ENCODE measurements around the gene KCTD10. TPM values are rescaled to one million over a fixed set of nuclear protein-coding genes. Genes with fewer than 3 reads are reported as not detected.

Gene KCTD10
- total and polyA plus RNA-seq, 2 donors, result 8.9 to 17.5 TPM

DNA sequence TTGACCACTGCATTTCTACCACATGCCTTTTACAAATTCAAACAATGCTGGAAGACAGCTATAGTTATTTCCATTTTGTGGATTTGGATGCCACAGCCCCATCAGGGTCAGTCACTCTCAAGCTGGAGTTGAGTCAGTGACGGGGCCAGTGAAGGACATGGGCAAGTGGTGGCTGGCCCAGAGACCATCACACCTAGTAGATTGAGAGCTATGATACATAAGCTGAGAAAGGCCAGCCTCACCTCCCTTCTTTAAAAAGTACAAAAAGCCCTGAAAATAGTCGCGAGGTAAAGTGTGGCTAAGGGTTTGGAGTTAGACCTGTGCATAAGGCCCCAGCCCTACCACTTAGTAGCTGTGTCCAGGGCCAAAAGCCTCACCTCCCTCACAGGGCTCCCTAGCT, 4.1 kb downstream of the KCTD10 start:
- H3K36me3 ChIP-seq (ENCODE audit: control insufficient read depth in 2 of 2, insufficient read depth in 2 of 2, low read length in 1 of 2), result peaks cover 11 to 18% of the 10 kb centered on the region in 2 donors
- 97% methylated on average over 3 of the region's 3 CpGs for WGBS
- H3K4me3 ChIP-seq (ENCODE audit: low read length in 2 of 2), result no peak overlapping the region
- no peak for DNase-seq (ENCODE audit: low read depth in 6 of 9, low spot score in 9 of 9)
- H3K27ac ChIP-seq (ENCODE audit: low read depth in 1 of 2, low read length in 1 of 2), result no peak overlapping the region
- peaks cover 8 to 12% of the 10 kb centered on the region in 2 donors for H3K4me1 ChIP-seq (ENCODE audit: control insufficient read depth in 2 of 2, insufficient read depth in 2 of 2, low read length in 2 of 2)
- H3K27me3 ChIP-seq (ENCODE audit: control insufficient read depth in 2 of 2, insufficient read depth in 1 of 2, low read length in 1 of 2), result no peaks in the 10 kb centered on the region
- no peaks in the 10 kb centered on the region for H3K9me3 ChIP-seq (ENCODE audit: control insufficient read depth in 2 of 2, insufficient read depth in 1 of 2, low read length in 1 of 2)

DNA sequence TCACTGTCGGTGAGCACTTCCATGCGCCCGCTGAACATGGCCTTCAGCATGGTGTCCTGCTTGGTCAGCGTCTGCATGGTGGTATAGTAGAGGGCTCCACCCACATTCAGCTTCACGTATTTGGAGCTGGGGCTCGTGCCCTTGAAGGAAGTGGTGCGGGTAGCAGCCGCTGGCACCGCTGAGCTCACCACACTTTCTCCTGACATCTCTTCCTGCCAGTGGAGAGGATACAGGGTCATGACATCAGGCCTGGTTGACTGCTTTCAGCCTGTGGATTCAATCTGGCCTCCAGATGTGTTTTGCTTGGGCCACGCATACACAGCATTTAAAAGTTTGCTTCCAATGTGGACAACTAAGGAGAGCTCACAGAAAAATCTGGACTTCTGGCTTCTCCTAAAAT, 7.6 kb downstream of the KCTD10 start:
- Histone ChIP-seq H3K9me3 (ENCODE audit: control insufficient read depth in 2 of 2, insufficient read depth in 1 of 2, low read length in 1 of 2) (no peaks in the 10 kb centered on the region), H3K27me3 (ENCODE audit: control insufficient read depth in 2 of 2, insufficient read depth in 1 of 2, low read length in 1 of 2) (no peaks in the 10 kb centered on the region), H3K4me1 (ENCODE audit: control insufficient read depth in 2 of 2, insufficient read depth in 2 of 2, low read length in 2 of 2) (no peaks in the 10 kb centered on the region), H3K4me3 (ENCODE audit: low read length in 2 of 2) (no peak overlapping the region), H3K36me3 (ENCODE audit: control insufficient read depth in 2 of 2, insufficient read depth in 2 of 2, low read length in 1 of 2) (peaks cover 21 to 31% of the 10 kb centered on the region in 2 donors), H3K27ac (ENCODE audit: low read depth in 1 of 2, low read length in 1 of 2) (no peak overlapping the region)
- WGBS, result 95% methylated on average over 10 of the region's 10 CpGs
- DNase-seq (ENCODE audit: low read depth in 6 of 9, low spot score in 9 of 9), result no peak

- H3K4me1 ChIP-seq (ENCODE audit: control insufficient read depth in 2 of 2, insufficient read depth in 2 of 2, low read length in 2 of 2), result peaks cover under 1 to 9% of the 10 kb centered on the region in 2 donors
- peaks cover 21 to 31% of the 10 kb centered on the region in 2 donors for H3K36me3 ChIP-seq (ENCODE audit: control insufficient read depth in 2 of 2, insufficient read depth in 2 of 2, low read length in 1 of 2)
- no peaks in the 10 kb centered on the region for H3K27me3 ChIP-seq (ENCODE audit: control insufficient read depth in 2 of 2, insufficient read depth in 1 of 2, low read length in 1 of 2)
- no peak overlapping the region for H3K4me3 ChIP-seq (ENCODE audit: low read length in 2 of 2)
- no peaks in the 10 kb centered on the region for H3K9me3 ChIP-seq (ENCODE audit: control insufficient read depth in 2 of 2, insufficient read depth in 1 of 2, low read length in 1 of 2)
- H3K27ac ChIP-seq (ENCODE audit: low read depth in 1 of 2, low read length in 1 of 2), result no peak overlapping the region
- no peak for DNase-seq (ENCODE audit: low read depth in 6 of 9, low spot score in 9 of 9)
- WGBS, result 88% methylated on average over 7 of the region's 8 CpGs
These were observed 9.0 kb downstream of the KCTD10 start for GRCh38 chr12:109467978-109468676.

- H3K27ac ChIP-seq (ENCODE audit: low read depth in 1 of 2, low read length in 1 of 2), result no peak overlapping the region
- DNase-seq (ENCODE audit: low read depth in 6 of 9, low spot score in 9 of 9), result no peak
- no peaks in the 10 kb centered on the region for H3K27me3 ChIP-seq (ENCODE audit: control insufficient read depth in 2 of 2, insufficient read depth in 1 of 2, low read length in 1 of 2)
- H3K36me3 ChIP-seq (ENCODE audit: control insufficient read depth in 2 of 2, insufficient read depth in 2 of 2, low read length in 1 of 2), result peaks cover 21 to 28% of the 10 kb centered on the region in 2 donors
- 77% methylated on average over 3 of the region's 3 CpGs for WGBS
- H3K4me1 ChIP-seq (ENCODE audit: control insufficient read depth in 2 of 2, insufficient read depth in 2 of 2, low read length in 2 of 2), result peaks cover 8 to 20% of the 10 kb centered on the region in 2 donors
- no peaks in the 10 kb centered on the region for H3K9me3 ChIP-seq (ENCODE audit: control insufficient read depth in 2 of 2, insufficient read depth in 1 of 2, low read length in 1 of 2)
- H3K4me3 ChIP-seq (ENCODE audit: low read length in 2 of 2), result no peak overlapping the region
These were observed 10.3 kb downstream of the KCTD10 start for GRCh38 chr12:109466821-109467220.

GRCh38 chr12:109466305-109466704, 10.8 kb downstream of the KCTD10 start:
- H3K27ac ChIP-seq (ENCODE audit: low read depth in 1 of 2, low read length in 1 of 2), result no peak overlapping the region
- DNase-seq (ENCODE audit: low read depth in 6 of 9, low spot score in 9 of 9), result no peak

DNA sequence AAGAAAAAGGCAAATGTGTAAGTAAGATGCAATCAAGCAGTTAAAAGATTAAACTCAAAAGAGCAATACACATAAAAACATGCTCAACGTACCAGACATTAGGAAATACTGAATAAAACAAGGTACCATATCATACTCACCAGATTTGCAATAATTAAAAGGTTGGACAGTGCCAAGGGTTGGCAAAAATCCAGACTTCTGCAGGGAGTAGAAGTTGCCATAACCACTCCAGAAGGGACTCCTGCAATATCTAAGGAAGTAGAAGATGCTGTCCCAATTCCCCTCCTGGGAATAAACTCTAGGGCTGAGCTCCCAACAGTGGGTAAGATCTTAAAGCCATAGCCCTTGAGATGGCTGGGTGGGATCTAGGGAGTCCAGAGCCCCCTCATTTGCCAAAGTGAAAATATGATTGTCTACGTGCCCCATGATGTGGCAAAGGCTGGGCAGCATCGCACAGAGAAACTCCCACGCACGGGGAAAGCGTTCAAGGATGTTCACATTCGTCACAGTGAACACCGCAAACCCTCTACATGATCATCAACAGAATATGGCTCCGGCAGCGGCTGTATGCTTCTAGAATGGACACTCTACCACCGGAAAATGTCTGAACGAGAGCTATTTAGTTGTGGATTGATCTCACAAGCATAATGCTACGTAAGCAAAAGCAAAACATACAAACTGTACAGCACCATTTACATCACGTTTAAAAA, 12.3 kb downstream of the KCTD10 start:
- Histone ChIP-seq H3K4me3 (ENCODE audit: low read length in 2 of 2) (no peak overlapping the region), H3K27ac (ENCODE audit: low read depth in 1 of 2, low read length in 1 of 2) (no peak overlapping the region), H3K4me1 (ENCODE audit: control insufficient read depth in 2 of 2, insufficient read depth in 2 of 2, low read length in 2 of 2) (peaks cover 8 to 32% of the 10 kb centered on the region in 2 donors), H3K9me3 (ENCODE audit: control insufficient read depth in 2 of 2, insufficient read depth in 1 of 2, low read length in 1 of 2) (no peaks in the 10 kb centered on the region), H3K27me3 (ENCODE audit: control insufficient read depth in 2 of 2, insufficient read depth in 1 of 2, low read length in 1 of 2) (no peaks in the 10 kb centered on the region), H3K36me3 (ENCODE audit: control insufficient read depth in 2 of 2, insufficient read depth in 2 of 2, low read length in 1 of 2) (peaks cover 29 to 36% of the 10 kb centered on the region in 2 donors)
- no peak for DNase-seq (ENCODE audit: low read depth in 6 of 9, low spot score in 9 of 9)
- 98% methylated on average over 14 of the region's 14 CpGs for WGBS

More at GRCh38 chr12:109466305-109466704, 10.8 kb downstream of the KCTD10 start:
- WGBS, result 98% methylated on average over 2 of the region's 2 CpGs
- Histone ChIP-seq H3K4me3 (ENCODE audit: low read length in 2 of 2) (no peak overlapping the region), H3K36me3 (ENCODE audit: control insufficient read depth in 2 of 2, insufficient read depth in 2 of 2, low read length in 1 of 2) (peaks cover 24 to 28% of the 10 kb centered on the region in 2 donors), H3K9me3 (ENCODE audit: control insufficient read depth in 2 of 2, insufficient read depth in 1 of 2, low read length in 1 of 2) (no peaks in the 10 kb centered on the region), H3K4me1 (ENCODE audit: control insufficient read depth in 2 of 2, insufficient read depth in 2 of 2, low read length in 2 of 2) (peaks cover 8 to 25% of the 10 kb centered on the region in 2 donors), H3K27me3 (ENCODE audit: control insufficient read depth in 2 of 2, insufficient read depth in 1 of 2, low read length in 1 of 2) (no peaks in the 10 kb centered on the region)

DNA sequence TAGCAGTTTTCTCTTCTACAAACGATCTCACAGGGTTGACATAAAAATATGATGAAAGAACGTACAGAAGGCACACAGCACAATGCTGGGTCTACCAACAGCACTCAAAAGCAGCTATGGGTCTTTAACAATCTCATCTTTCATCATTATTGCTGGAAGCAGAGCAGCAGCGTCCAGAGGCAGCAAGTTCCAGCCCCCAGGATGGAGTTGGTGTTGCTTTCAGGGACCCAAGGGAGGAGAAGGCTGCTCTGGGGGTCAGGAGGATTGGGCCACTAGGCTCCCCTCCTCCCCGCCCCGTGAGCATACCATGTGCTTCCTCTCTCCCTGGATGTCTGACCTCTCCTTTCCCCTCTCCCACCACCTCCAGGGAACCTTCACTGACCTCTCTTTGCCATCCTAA, 13.3 kb downstream of the KCTD10 start:
- 86% methylated on average over 5 of the region's 5 CpGs for WGBS
- no peak for DNase-seq (ENCODE audit: low read depth in 6 of 9, low spot score in 9 of 9)
- Histone ChIP-seq H3K27ac (ENCODE audit: low read depth in 1 of 2, low read length in 1 of 2) (peak overlapping the region; percentile 50 to 64), H3K4me3 (ENCODE audit: low read length in 2 of 2) (no peak overlapping the region), H3K4me1 (ENCODE audit: control insufficient read depth in 2 of 2, insufficient read depth in 2 of 2, low read length in 2 of 2) (peaks cover 8 to 32% of the 10 kb centered on the region in 2 donors), H3K27me3 (ENCODE audit: control insufficient read depth in 2 of 2, insufficient read depth in 1 of 2, low read length in 1 of 2) (no peaks in the 10 kb centered on the region), H3K9me3 (ENCODE audit: control insufficient read depth in 2 of 2, insufficient read depth in 1 of 2, low read length in 1 of 2) (no peaks in the 10 kb centered on the region), H3K36me3 (ENCODE audit: control insufficient read depth in 2 of 2, insufficient read depth in 2 of 2, low read length in 1 of 2) (peaks cover 25 to 28% of the 10 kb centered on the region in 2 donors)

- DNase-seq (ENCODE audit: low read depth in 6 of 9, low spot score in 9 of 9), result peak in 6 of 9 donors; percentile 16 to 68 (median 26)
- Histone ChIP-seq H3K36me3 (ENCODE audit: control insufficient read depth in 2 of 2, insufficient read depth in 2 of 2, low read length in 1 of 2) (peaks cover 22 to 23% of the 10 kb centered on the region in 2 donors), H3K9me3 (ENCODE audit: control insufficient read depth in 2 of 2, insufficient read depth in 1 of 2, low read length in 1 of 2) (no peaks in the 10 kb centered on the region), H3K27me3 (ENCODE audit: control insufficient read depth in 2 of 2, insufficient read depth in 1 of 2, low read length in 1 of 2) (no peaks in the 10 kb centered on the region), H3K27ac (ENCODE audit: low read depth in 1 of 2, low read length in 1 of 2) (peak overlapping the region; percentile 64 to 78), H3K4me1 (ENCODE audit: control insufficient read depth in 2 of 2, insufficient read depth in 2 of 2, low read length in 2 of 2) (peaks cover 8 to 32% of the 10 kb centered on the region in 2 donors), H3K4me3 (ENCODE audit: low read length in 2 of 2) (no peak overlapping the region)
- 59% methylated on average over 14 of the region's 14 CpGs for WGBS
These were observed 14.0 kb downstream of the KCTD10 start for GRCh38 chr12:109462868-109463692.
